Measurements from ENCODE around the gene GALNT2. TPM values are rescaled to one million over a fixed set of nuclear protein-coding genes. Genes with fewer than 3 reads are reported as not detected.

Gene GALNT2
- total and polyA plus RNA-seq, 2 of the 13 experiments (the other 11 are each of a cell fraction or from before 2014, with no cell fraction given), result 39.3 to 39.6 TPM

DNA sequence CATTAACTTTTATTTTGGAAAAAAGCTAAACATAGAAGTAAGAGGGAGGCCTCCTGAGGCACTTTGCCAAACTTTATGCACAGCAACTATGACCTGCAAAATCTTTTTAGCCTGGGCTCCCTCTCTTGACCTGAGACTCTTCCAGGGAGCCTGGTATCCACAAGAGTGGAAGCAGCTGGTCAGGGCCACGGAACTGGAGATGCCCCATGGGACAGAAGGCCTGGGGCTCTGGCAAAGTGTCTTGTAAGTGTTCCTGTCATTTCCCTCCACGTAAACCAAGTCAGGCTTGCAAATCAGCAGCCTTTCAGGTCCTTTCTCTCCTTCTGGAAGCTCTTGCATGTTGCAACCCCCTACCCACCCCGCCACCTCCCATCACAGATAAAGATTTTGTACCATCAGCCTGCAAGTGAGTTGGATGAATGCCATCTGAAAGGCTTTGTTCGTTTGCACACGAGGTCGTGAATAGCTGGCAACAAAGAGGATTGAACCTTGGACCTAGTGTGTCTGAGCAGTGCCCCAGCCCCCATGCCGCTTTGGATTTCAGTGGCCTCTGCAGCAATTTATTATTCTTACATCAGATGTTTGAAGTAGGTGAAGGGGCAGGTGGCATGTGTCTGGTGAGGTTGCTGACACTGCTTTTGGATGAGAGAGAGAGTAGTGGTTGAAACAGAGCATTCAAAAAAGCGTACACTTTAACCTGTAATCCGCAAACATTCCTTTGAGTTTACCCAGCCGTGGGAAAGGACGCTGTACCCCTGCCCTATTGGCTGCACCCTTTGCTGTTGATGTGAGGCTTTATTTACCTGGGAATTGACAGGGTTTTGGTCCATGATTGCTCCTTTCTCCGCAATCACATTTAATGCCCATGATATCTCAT lies 91.6 kb downstream of the GALNT2 start (continued):
- no peak for TF ChIP-seq HNRNPL (IDR thresholded peaks at IDR 0.05; ENCODE audit: low read depth, low read length)
- TF ChIP-seq, protein P1, sequence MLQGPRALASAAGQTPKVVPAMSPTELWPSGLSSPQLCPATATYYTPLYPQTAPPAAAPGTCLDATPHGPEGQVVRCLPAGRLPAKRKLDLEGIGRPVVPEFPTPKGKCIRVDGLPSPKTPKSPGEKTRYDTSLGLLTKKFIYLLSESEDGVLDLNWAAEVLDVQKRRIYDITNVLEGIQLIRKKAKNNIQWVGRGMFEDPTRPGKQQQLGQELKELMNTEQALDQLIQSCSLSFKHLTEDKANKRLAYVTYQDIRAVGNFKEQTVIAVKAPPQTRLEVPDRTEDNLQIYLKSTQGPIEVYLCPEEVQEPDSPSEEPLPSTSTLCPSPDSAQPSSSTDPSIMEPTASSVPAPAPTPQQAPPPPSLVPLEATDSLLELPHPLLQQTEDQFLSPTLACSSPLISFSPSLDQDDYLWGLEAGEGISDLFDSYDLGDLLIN (CRISPR knock-in tag; IDR thresholded peaks at IDR 0.05; ENCODE audit: borderline replicate concordance), result no peak
- no peak for TF ChIP-seq HMGA1 (CRISPR knock-in tag; conservative IDR thresholded peaks at IDR 0.05)
- no peak for TF ChIP-seq NR3C1 (CRISPR knock-in tag; IDR thresholded peaks at IDR 0.05)
- TF ChIP-seq ZFP37 (CRISPR knock-in tag; IDR thresholded peaks at IDR 0.05; ENCODE audit: borderline replicate concordance), result no peak
- TF ChIP-seq, protein P2, sequence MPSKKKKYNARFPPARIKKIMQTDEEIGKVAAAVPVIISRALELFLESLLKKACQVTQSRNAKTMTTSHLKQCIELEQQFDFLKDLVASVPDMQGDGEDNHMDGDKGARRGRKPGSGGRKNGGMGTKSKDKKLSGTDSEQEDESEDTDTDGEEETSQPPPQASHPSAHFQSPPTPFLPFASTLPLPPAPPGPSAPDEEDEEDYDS (CRISPR knock-in tag; IDR thresholded peaks at IDR 0.05), result peak; percentile 46; the same call in 1 of the 2 replicates
- peak; percentile 32; the same call in 1 of the 2 replicates for TF ChIP-seq ZNF670 (CRISPR knock-in tag; IDR thresholded peaks at IDR 0.05; ENCODE audit: borderline replicate concordance)
- TF ChIP-seq ZKSCAN5 (CRISPR knock-in tag; IDR thresholded peaks at IDR 0.05), result no peak
- no peak for TF ChIP-seq SRY (CRISPR knock-in tag; IDR thresholded peaks at IDR 0.05)
- TF ChIP-seq RCOR2 (CRISPR knock-in tag; IDR thresholded peaks at IDR 0.05), result peak; percentile 65
- TF ChIP-seq, protein P3, sequence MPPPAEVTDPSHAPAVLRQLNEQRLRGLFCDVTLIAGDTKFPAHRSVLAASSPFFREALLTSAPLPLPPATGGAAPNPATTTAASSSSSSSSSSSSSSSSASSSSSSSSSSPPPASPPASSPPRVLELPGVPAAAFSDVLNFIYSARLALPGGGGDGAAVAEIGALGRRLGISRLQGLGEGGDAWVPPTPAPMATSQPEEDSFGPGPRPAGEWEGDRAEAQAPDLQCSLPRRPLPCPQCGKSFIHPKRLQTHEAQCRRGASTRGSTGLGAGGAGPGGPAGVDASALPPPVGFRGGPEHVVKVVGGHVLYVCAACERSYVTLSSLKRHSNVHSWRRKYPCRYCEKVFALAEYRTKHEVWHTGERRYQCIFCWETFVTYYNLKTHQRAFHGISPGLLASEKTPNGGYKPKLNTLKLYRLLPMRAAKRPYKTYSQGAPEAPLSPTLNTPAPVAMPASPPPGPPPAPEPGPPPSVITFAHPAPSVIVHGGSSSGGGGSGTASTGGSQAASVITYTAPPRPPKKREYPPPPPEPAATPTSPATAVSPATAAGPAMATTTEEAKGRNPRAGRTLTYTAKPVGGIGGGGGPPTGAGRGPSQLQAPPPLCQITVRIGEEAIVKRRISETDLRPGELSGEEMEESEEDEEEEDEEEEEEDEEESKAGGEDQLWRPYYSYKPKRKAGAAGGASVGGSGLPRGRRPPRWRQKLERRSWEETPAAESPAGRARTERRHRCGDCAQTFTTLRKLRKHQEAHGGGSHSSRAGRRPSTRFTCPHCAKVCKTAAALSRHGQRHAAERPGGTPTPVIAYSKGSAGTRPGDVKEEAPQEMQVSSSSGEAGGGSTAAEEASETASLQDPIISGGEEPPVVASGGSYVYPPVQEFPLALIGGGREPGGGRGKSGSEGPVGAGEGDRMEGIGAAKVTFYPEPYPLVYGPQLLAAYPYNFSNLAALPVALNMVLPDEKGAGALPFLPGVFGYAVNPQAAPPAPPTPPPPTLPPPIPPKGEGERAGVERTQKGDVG (CRISPR knock-in tag; IDR thresholded peaks at IDR 0.05; ENCODE audit: borderline replicate concordance), result peak; percentile 91; the same call in 1 of the 2 replicates
- peak; percentile 99 for TF ChIP-seq TBL1XR1 (IDR thresholded peaks at IDR 0.05; ENCODE audit: borderline replicate concordance, low read length, partially characterized antibody)
- TF ChIP-seq, protein P4, sequence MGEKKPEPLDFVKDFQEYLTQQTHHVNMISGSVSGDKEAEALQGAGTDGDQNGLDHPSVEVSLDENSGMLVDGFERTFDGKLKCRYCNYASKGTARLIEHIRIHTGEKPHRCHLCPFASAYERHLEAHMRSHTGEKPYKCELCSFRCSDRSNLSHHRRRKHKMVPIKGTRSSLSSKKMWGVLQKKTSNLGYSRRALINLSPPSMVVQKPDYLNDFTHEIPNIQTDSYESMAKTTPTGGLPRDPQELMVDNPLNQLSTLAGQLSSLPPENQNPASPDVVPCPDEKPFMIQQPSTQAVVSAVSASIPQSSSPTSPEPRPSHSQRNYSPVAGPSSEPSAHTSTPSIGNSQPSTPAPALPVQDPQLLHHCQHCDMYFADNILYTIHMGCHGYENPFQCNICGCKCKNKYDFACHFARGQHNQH (CRISPR knock-in tag; IDR thresholded peaks at IDR 0.05), result peak; percentile 83
- TF ChIP-seq ZNF772 (CRISPR knock-in tag; IDR thresholded peaks at IDR 0.05), result 0 out of 2 replicates have a peak, but pooled peaks have one; percentile 12
- TF ChIP-seq ZZZ3 (CRISPR knock-in tag; IDR thresholded peaks at IDR 0.05; ENCODE audit: borderline replicate concordance), result peak; percentile 72; the same call in 1 of the 2 replicates
- TF ChIP-seq, protein P5, sequence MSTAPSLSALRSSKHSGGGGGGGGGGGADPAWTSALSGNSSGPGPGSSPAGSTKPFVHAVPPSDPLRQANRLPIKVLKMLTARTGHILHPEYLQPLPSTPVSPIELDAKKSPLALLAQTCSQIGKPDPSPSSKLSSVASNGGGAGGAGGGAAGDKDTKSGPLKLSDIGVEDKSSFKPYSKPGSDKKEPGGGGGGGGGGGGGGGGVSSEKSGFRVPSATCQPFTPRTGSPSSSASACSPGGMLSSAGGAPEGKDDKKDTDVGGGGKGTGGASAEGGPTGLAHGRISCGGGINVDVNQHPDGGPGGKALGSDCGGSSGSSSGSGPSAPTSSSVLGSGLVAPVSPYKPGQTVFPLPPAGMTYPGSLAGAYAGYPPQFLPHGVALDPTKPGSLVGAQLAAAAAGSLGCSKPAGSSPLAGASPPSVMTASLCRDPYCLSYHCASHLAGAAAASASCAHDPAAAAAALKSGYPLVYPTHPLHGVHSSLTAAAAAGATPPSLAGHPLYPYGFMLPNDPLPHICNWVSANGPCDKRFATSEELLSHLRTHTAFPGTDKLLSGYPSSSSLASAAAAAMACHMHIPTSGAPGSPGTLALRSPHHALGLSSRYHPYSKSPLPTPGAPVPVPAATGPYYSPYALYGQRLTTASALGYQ (CRISPR knock-in tag; IDR thresholded peaks at IDR 0.05), result peak; percentile 95
- 0 out of 2 replicates have a peak, but pooled peaks have one; percentile 6 for TF ChIP-seq ZNF777 (CRISPR knock-in tag; IDR thresholded peaks at IDR 0.05)
- TF ChIP-seq JUN (CRISPR knock-in tag; IDR thresholded peaks at IDR 0.05), result peak; percentile 85; the same call in 1 of the 2 replicates
- no peak for TF ChIP-seq ZNF550 (CRISPR knock-in tag; IDR thresholded peaks at IDR 0.05; ENCODE audit: borderline replicate concordance)
- no peak for TF ChIP-seq KLF12 (CRISPR knock-in tag; IDR thresholded peaks at IDR 0.05; ENCODE audit: borderline replicate concordance)
- no peak for TF ChIP-seq AKAP8 (CRISPR knock-in tag; IDR thresholded peaks at IDR 0.05)

All from HepG2 (cell line).